Activated CD4-positive, alpha-beta T cell treated with anti-CD3 and anti-CD28 coated beads for 48 hours (primary cell): ENCODE results near the gene ANKRD28.
"Not testable (repeated sequence)": the region's sequence is repeated elsewhere in the genome, so short reads cannot be mapped to it uniquely, and the experiment has no call there.

Source experiments
- DNase-seq: peaks from one replicate; pipeline ENCODE4 v3.0.0-alpha.2; 2020

The ANKRD28 gene

GRCh38 chr3:15633159-15633558 is 164.6 kb downstream of the ANKRD28 start:
- DNase-seq, result no peak

GRCh38 chr3:15632212-15632580 is 165.6 kb downstream of the ANKRD28 start:
- DNase-seq, result no peak

- no peak for DNase-seq
Observed at GRCh38 chr3:15631426-15632211, 166.2 kb downstream of the ANKRD28 start.

- peak; percentile 24 for DNase-seq
Observed at GRCh38 chr3:15630646-15631350, 167.0 kb downstream of the ANKRD28 start.

- DNase-seq, result peak; percentile 72
Observed at GRCh38 chr3:15629860-15630597, 167.8 kb downstream of the ANKRD28 start.

GRCh38 chr3:15628967-15629366 is 168.8 kb downstream of the ANKRD28 start:
- DNase-seq, result no peak

- DNase-seq, result no peak
Observed at GRCh38 chr3:15623535-15624440, 174.0 kb downstream of the ANKRD28 start.

- not testable (repeated sequence) for DNase-seq
Observed at GRCh38 chr3:15619659-15620464, 177.9 kb downstream of the ANKRD28 start.
